Hepatocyte (in vitro differentiated cells): ENCODE data around the gene ATF4. TPM values are rescaled to one million over a fixed set of nuclear protein-coding genes. Genes with fewer than 3 reads are reported as not detected.

Source experiments
- DNase-seq: peaks from one replicate; pipeline ENCODE4 v3.0.0-alpha.2; 2016; ENCODE audit warnings: low spot score
- H2AFZ ChIP-seq: fragments of 200-600 bp; sonication (generic); 2 replicates; pipeline ENCODE4 v1.6.0; 2016; ENCODE audit warnings: antibody characterized with exemption, mild to moderate bottlenecking
- H3K27ac ChIP-seq: fragments of 200-600 bp; sonication (generic); 2 replicates; pipeline ENCODE4 v1.5.1; 2016; ENCODE audit warnings: mild to moderate bottlenecking
- H3K27me3 ChIP-seq: fragments of 200-600 bp; sonication (generic); 2 replicates; pipeline ENCODE4 v1.6.1; 2016
- H3K36me3 ChIP-seq: fragments of 200-600 bp; sonication (generic); replicated peaks from 2 replicates; pipeline ENCODE4 v1.5.1; 2016; ENCODE audit warnings: low read depth; ENCODE audit not compliant: insufficient read depth
- H3K4me1 ChIP-seq: fragments of 200-600 bp; sonication (generic); 2 replicates; pipeline ENCODE4 v1.5.1; 2016; ENCODE audit warnings: mild to moderate bottlenecking, moderate library complexity; ENCODE audit not compliant: insufficient read depth
- H3K4me2 ChIP-seq: fragments of 200-600 bp; sonication (generic); 2 replicates; pipeline ENCODE4 v1.6.0; 2016
- H3K4me3 ChIP-seq: fragments of 200-600 bp; sonication (generic); 2 replicates; pipeline ENCODE4 v1.5.1; 2016; ENCODE audit warnings: mild to moderate bottlenecking
- H3K79me2 ChIP-seq: fragments of 200-600 bp; sonication (generic); 2 replicates; pipeline ENCODE4 v1.6.0; 2017; ENCODE audit warnings: mild to moderate bottlenecking
- H3K9me2 ChIP-seq: fragments of 200-600 bp; sonication (generic); replicated peaks from 2 replicates; pipeline ENCODE4 v1.6.0; 2017; ENCODE audit warnings: mild to moderate bottlenecking; ENCODE audit not compliant: insufficient read depth
- H3K9me3 ChIP-seq: fragments of 200-600 bp; sonication (generic); 2 replicates; pipeline ENCODE4 v1.5.1; 2016; ENCODE audit warnings: low read depth, mild to moderate bottlenecking
- H4K20me1 ChIP-seq: fragments of 200-600 bp; sonication (generic); 2 replicates; pipeline ENCODE4 v1.6.0; 2016; ENCODE audit warnings: mild to moderate bottlenecking; ENCODE audit not compliant: insufficient read depth, poor library complexity, severe bottlenecking
- CTCF ChIP-seq: fragments of 200-600 bp; sonication (generic); IDR thresholded peaks from 2 replicates; pipeline ENCODE4 v1.5.1; 2016; ENCODE audit warnings: antibody characterized with exemption, mild to moderate bottlenecking; ENCODE audit not compliant: poor library complexity
- EZH2 ChIP-seq: fragments of 200-600 bp; sonication (generic); IDR thresholded peaks from 2 replicates; pipeline ENCODE4 v1.6.1; 2016; ENCODE audit warnings: antibody characterized with exemption, mild to moderate bottlenecking, borderline replicate concordance
- EZH2phosphoT487 ChIP-seq: fragments of 200-600 bp; sonication (generic); IDR thresholded peaks from one replicate; pipeline ENCODE4 v1.6.1; 2018; ENCODE audit warnings: antibody characterized with exemption, mild to moderate bottlenecking, low read depth, moderate library complexity; ENCODE audit not compliant: unreplicated experiment, severe bottlenecking
- WGBS: methylation state at CpG from one replicate; pipeline ENCODE4 v1.1.6; 2016; ENCODE audit warnings: low lambda C conversion rate; ENCODE audit errors: missing lambda C conversion rate; 5-methylcytosine and 5-hydroxymethylcytosine counted together
- polyA plus RNA-seq: library from polyadenylated mRNA; unstranded; fragments of >200 nt; fragmentation: Nextera tagmentation; extraction: Ambion mirVana; gene quantifications from 2 replicates; pipeline ENCODE4 v1.2.1, GENCODE V29; 2016
- total RNA-seq: library from RNA; depleted of rRNA; stranded (reverse); fragments of >200 nt; gene quantifications from 2 replicates; pipeline ENCODE4 v1.2.3, GENCODE V29; 2014

Gene ATF4
- total and polyA plus RNA-seq, 2 experiments from 2014 or later, result 144 to 231 TPM

GRCh38 chr22:39490966-39491680 is 29.2 kb upstream of the ATF4 start:
- TF ChIP-seq EZH2 (no peak), CTCF (no peak), EZH2phosphoT487 (no peak)
- H4K20me1 ChIP-seq, result no peaks in the 10 kb centered on the region
- H3K4me2 ChIP-seq, result no peak overlapping the region
- H3K79me2 ChIP-seq, result peaks cover 3% of the 10 kb centered on the region
- no peaks in the 10 kb centered on the region for H3K9me2 ChIP-seq
- no peaks in the 10 kb centered on the region for H3K27me3 ChIP-seq
- WGBS, result 88% methylated on average over 9 of the region's 9 CpGs
- H3K27ac ChIP-seq, result no peak overlapping the region
- H3K36me3 ChIP-seq, result no peaks in the 10 kb centered on the region
- H3K4me3 ChIP-seq, result no peak overlapping the region
- no peak overlapping the region for H2AFZ ChIP-seq
- peaks cover 4% of the 10 kb centered on the region for H3K4me1 ChIP-seq
- H3K9me3 ChIP-seq, result no peaks in the 10 kb centered on the region
- DNase-seq, result no peak

- 93% methylated on average over 6 of the region's 6 CpGs for WGBS
- H3K79me2 ChIP-seq, result no peaks in the 10 kb centered on the region
- H3K4me3 ChIP-seq, result no peak overlapping the region
- DNase-seq, result no peak
- TF ChIP-seq CTCF, result no peak
- TF ChIP-seq EZH2phosphoT487, result no peak
- TF ChIP-seq EZH2, result no peak
- H3K27ac ChIP-seq, result no peak overlapping the region
- H3K36me3 ChIP-seq, result no peaks in the 10 kb centered on the region
- no peak overlapping the region for H3K4me2 ChIP-seq
- no peaks in the 10 kb centered on the region for H3K9me3 ChIP-seq
- H3K4me1 ChIP-seq, result peaks cover 4% of the 10 kb centered on the region
- no peaks in the 10 kb centered on the region for H3K9me2 ChIP-seq
- H2AFZ ChIP-seq, result no peak overlapping the region
- no peaks in the 10 kb centered on the region for H3K27me3 ChIP-seq
- no peaks in the 10 kb centered on the region for H4K20me1 ChIP-seq
Observed at GRCh38 chr22:39491696-39492095, 28.7 kb upstream of the ATF4 start.

GRCh38 chr22:39492186-39492585 is 28.2 kb upstream of the ATF4 start:
- 92% methylated on average over 3 of the region's 3 CpGs for WGBS

More at GRCh38 chr22:39492186-39492585, 28.2 kb upstream of the ATF4 start:
- TF ChIP-seq EZH2phosphoT487 (no peak), EZH2 (no peak), CTCF (no peak)
- no peak for DNase-seq
- no peaks in the 10 kb centered on the region for H3K36me3 ChIP-seq
- H2AFZ ChIP-seq, result no peak overlapping the region
- no peaks in the 10 kb centered on the region for H4K20me1 ChIP-seq
- H3K27me3 ChIP-seq, result no peaks in the 10 kb centered on the region
- no peaks in the 10 kb centered on the region for H3K79me2 ChIP-seq
- H3K9me2 ChIP-seq, result no peaks in the 10 kb centered on the region
- no peaks in the 10 kb centered on the region for H3K9me3 ChIP-seq
- H3K4me1 ChIP-seq, result peaks cover 4% of the 10 kb centered on the region
- H3K27ac ChIP-seq, result no peak overlapping the region
- no peak overlapping the region for H3K4me2 ChIP-seq
- H3K4me3 ChIP-seq, result no peak overlapping the region
